ENCODE data around the gene MYL5.

Gene MYL5

GRCh38 chr4:712916-713632 is 38.7 kb downstream of the MYL5 start:
- no peak overlapping the region for H3K27ac ChIP-seq (replicated peaks)
- TF ChIP-seq CTCF (IDR thresholded peaks at IDR 0.05; ENCODE audit: insufficient read depth, low read length) = no peak
- no peak for TF ChIP-seq REST (IDR thresholded peaks at IDR 0.05; ENCODE audit: insufficient replicate concordance, low read depth)
- TF ChIP-seq GABPA (IDR thresholded peaks at IDR 0.05; ENCODE audit: low read depth) = no peak
- TF ChIP-seq POLR2AphosphoS5 (IDR thresholded peaks at IDR 0.05; ENCODE audit: low read depth) = no peak
- TF ChIP-seq SPI1 (IDR thresholded peaks at IDR 0.05; ENCODE audit: borderline replicate concordance, low read depth) = no peak
- no peaks in the 10 kb centered on the region for H3K27me3 ChIP-seq (ENCODE audit: insufficient read depth, poor library complexity, severe bottlenecking)
- H3K4me3 ChIP-seq (replicated peaks; ENCODE audit: insufficient read depth, low read length) = no peak overlapping the region
- no peak for DNase-seq (ENCODE audit: low read depth in 1 of 2, low spot score in 1 of 2)

GRCh38 chr4:714087-714486 is 39.7 kb downstream of the MYL5 start:
- TF ChIP-seq SPI1 (IDR thresholded peaks at IDR 0.05; ENCODE audit: borderline replicate concordance, low read depth) (no peak), REST (IDR thresholded peaks at IDR 0.05; ENCODE audit: insufficient replicate concordance, low read depth) (no peak), GABPA (IDR thresholded peaks at IDR 0.05; ENCODE audit: low read depth) (no peak), CTCF (IDR thresholded peaks at IDR 0.05; ENCODE audit: insufficient read depth, low read length) (no peak), POLR2AphosphoS5 (IDR thresholded peaks at IDR 0.05; ENCODE audit: low read depth) (no peak)
- DNase-seq (ENCODE audit: low read depth in 1 of 2, low spot score in 1 of 2) = no peak
- no peak overlapping the region for H3K27ac ChIP-seq (replicated peaks)

GRCh38 chr4:717601-718320 is 43.4 kb downstream of the MYL5 start:
- DNase-seq (ENCODE audit: low read depth in 1 of 2, low spot score in 1 of 2) = no peak
- H3K4me3 ChIP-seq (replicated peaks; ENCODE audit: insufficient read depth, low read length) = no peak overlapping the region
- TF ChIP-seq POLR2AphosphoS5 (IDR thresholded peaks at IDR 0.05; ENCODE audit: low read depth) (no peak), GABPA (IDR thresholded peaks at IDR 0.05; ENCODE audit: low read depth) (no peak), SPI1 (IDR thresholded peaks at IDR 0.05; ENCODE audit: borderline replicate concordance, low read depth) (no peak), CTCF (IDR thresholded peaks at IDR 0.05; ENCODE audit: insufficient read depth, low read length) (no peak), REST (IDR thresholded peaks at IDR 0.05; ENCODE audit: insufficient replicate concordance, low read depth) (no peak)
- H3K27me3 ChIP-seq (ENCODE audit: insufficient read depth, poor library complexity, severe bottlenecking) = no peaks in the 10 kb centered on the region
- no peak overlapping the region for H3K27ac ChIP-seq (replicated peaks)

More at GRCh38 chr4:714087-714486, 39.7 kb downstream of the MYL5 start:
- H3K4me3 ChIP-seq (replicated peaks; ENCODE audit: insufficient read depth, low read length) = no peak overlapping the region
- no peaks in the 10 kb centered on the region for H3K27me3 ChIP-seq (ENCODE audit: insufficient read depth, poor library complexity, severe bottlenecking)

All from HL-60 (cell line).